ENCODE measurements around the gene KLLN.
"Not testable (repeated sequence)": the region's sequence is repeated elsewhere in the genome, so short reads cannot be mapped to it uniquely, and the experiment has no call there.

DNA sequence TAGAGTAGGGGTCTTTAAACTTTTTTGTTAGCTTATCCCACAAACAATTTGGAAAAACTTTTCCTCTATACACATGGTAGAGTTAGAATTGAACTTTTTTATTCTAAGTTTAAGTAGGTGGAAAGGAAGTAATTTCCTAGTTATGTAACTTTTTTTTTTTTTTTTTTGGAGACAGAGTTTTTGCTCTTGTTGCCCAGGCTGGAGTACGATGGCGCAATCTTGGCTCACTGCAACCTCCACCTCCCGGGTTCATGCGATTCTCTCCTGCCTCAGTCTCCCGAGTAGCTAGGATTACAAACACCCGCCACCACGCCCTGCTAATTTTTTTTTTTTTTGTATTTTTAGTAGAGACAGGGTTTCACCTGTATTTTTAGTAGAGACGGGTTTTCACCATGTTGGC lies 16.6 kb downstream of the KLLN start:
- TF ChIP-seq, protein P1, sequence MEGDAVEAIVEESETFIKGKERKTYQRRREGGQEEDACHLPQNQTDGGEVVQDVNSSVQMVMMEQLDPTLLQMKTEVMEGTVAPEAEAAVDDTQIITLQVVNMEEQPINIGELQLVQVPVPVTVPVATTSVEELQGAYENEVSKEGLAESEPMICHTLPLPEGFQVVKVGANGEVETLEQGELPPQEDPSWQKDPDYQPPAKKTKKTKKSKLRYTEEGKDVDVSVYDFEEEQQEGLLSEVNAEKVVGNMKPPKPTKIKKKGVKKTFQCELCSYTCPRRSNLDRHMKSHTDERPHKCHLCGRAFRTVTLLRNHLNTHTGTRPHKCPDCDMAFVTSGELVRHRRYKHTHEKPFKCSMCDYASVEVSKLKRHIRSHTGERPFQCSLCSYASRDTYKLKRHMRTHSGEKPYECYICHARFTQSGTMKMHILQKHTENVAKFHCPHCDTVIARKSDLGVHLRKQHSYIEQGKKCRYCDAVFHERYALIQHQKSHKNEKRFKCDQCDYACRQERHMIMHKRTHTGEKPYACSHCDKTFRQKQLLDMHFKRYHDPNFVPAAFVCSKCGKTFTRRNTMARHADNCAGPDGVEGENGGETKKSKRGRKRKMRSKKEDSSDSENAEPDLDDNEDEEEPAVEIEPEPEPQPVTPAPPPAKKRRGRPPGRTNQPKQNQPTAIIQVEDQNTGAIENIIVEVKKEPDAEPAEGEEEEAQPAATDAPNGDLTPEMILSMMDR (conservative IDR thresholded peaks at IDR 0.05 in 1 of 2, IDR thresholded peaks at IDR 0.05 in 1 of 2; ENCODE audit: extremely low read depth in 1 of 2, insufficient read depth in 1 of 2, low read depth in 1 of 2, low read length in 2 of 2), result not testable (repeated sequence)
- not testable (repeated sequence) for TF ChIP-seq EZH2 (IDR thresholded peaks at IDR 0.05; ENCODE audit: borderline replicate concordance, low read length)
